Lower leg skin (tissue), 3 donors: ENCODE results near the gene MCCC2.

Experiments used
- CTCF ChIP-seq, 3 donors: fragments of 450-650 bp; IDR thresholded peaks; one replicate each; pipeline ENCODE4 v1.5.1; 2016; ENCODE audit warnings: antibody characterized with exemption in 3 of 3, mild to moderate bottlenecking in 3 of 3, moderate library complexity in 2 of 3
- POLR2A ChIP-seq, 2 donors: fragments of 450-650 bp; IDR thresholded peaks; one replicate each; pipeline ENCODE4 v1.6.1; 2016 to 2017; ENCODE audit warnings: antibody characterized with exemption in 2 of 2, mild to moderate bottlenecking in 1 of 2, moderate library complexity in 1 of 2

- TF ChIP-seq CTCF (IDR thresholded peaks at IDR 0.05) = no peak
- TF ChIP-seq POLR2A (IDR thresholded peaks at IDR 0.05) = no peak
Measured at GRCh38 chr5:71681296-71681695, 94.2 kb downstream of the MCCC2 start.
